ENCODE data around the gene FNIP1. TPM values are rescaled to one million over a fixed set of nuclear protein-coding genes. Genes with fewer than 3 reads are reported as not detected.

The FNIP1 gene
- total and polyA plus RNA-seq, 2 experiments from 2014 or later, result 8.2 to 27.9 TPM

DNA sequence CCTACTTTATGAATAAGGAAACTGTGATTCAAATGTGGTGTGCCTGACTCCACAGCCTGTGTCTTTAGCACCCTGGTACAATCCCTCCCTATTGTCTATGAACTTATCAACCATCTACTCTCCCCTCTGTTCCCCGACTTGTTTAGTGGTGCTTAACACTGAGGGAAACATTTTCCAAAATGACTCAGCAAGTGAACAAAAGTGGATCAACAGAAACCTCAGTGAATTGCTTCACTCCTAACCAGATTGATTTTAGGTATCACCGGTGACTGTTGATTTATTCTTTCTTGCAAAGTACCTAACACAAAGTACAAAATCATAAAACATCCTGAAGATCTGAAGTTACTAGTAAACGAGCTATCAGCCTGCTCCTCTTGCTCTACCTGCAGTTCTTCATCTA is 119.7 kb downstream of the FNIP1 start:
- Histone ChIP-seq H3K9me2 (ENCODE audit: insufficient read depth) (no peaks in the 10 kb centered on the region), H3K4me3 (no peak overlapping the region), H3K4me2 (no peak overlapping the region), H3K79me2 (replicated peaks; ENCODE audit: insufficient read depth) (no peaks in the 10 kb centered on the region), H3F3A (replicated peaks; ENCODE audit: low read depth) (no peaks in the 10 kb centered on the region), H3K27me3 (ENCODE audit: insufficient read depth) (no peaks in the 10 kb centered on the region), H3K36me3 (ENCODE audit: insufficient read depth) (no peaks in the 10 kb centered on the region), H4K20me1 (replicated peaks; ENCODE audit: insufficient read depth) (peaks cover 5% of the 10 kb centered on the region), H3K4me1 (ENCODE audit: insufficient read depth) (peaks cover 4% of the 10 kb centered on the region; the same call in 1 of the 2 replicates), H2AFZ (no peak overlapping the region), H3K27ac (ENCODE audit: low read depth) (no peak overlapping the region)
- no peaks in the 10 kb centered on the region for H3K9me3 Mint-ChIP-seq
- ATAC-seq (no peak), DNase-seq (ENCODE audit: low spot score) (no peak)
- peaks cover 5% of the 10 kb centered on the region; the same call in 2 of the 3 replicates for H3K4me1 Mint-ChIP-seq
- no peak overlapping the region for H3K4me3 Mint-ChIP-seq
- peak overlapping the region; percentile 72 for H3K27ac Mint-ChIP-seq
- TF ChIP-seq JUNB (IDR thresholded peaks at IDR 0.05; ENCODE audit: unreplicated experiment) (no peak), EZH2phosphoT487 (IDR thresholded peaks at IDR 0.05; ENCODE audit: unreplicated experiment) (no peak), CREB1 (CRISPR knock-in tag; IDR thresholded peaks at IDR 0.05; ENCODE audit: low read depth) (no peak), CTCF (conservative IDR thresholded peaks at IDR 0.05; ENCODE audit: low read depth in 2 of 2) (no peak), ETS1 (IDR thresholded peaks at IDR 0.05) (no peak), STAT1 (IDR thresholded peaks at IDR 0.05; ENCODE audit: unreplicated experiment) (no peak), EZH2 (IDR thresholded peaks at IDR 0.05; ENCODE audit: low read depth, unreplicated experiment) (no peak), ZNF331 (CRISPR knock-in tag; IDR thresholded peaks at IDR 0.05; ENCODE audit: low read depth) (no peak), NANOG (IDR thresholded peaks at IDR 0.05; ENCODE audit: borderline replicate concordance) (no peak), ZNF114 (CRISPR knock-in tag; IDR thresholded peaks at IDR 0.05) (no peak), POLR2AphosphoS5 (IDR thresholded peaks at IDR 0.05; ENCODE audit: low read depth) (no peak)
- TF ChIP-seq, protein P1, sequence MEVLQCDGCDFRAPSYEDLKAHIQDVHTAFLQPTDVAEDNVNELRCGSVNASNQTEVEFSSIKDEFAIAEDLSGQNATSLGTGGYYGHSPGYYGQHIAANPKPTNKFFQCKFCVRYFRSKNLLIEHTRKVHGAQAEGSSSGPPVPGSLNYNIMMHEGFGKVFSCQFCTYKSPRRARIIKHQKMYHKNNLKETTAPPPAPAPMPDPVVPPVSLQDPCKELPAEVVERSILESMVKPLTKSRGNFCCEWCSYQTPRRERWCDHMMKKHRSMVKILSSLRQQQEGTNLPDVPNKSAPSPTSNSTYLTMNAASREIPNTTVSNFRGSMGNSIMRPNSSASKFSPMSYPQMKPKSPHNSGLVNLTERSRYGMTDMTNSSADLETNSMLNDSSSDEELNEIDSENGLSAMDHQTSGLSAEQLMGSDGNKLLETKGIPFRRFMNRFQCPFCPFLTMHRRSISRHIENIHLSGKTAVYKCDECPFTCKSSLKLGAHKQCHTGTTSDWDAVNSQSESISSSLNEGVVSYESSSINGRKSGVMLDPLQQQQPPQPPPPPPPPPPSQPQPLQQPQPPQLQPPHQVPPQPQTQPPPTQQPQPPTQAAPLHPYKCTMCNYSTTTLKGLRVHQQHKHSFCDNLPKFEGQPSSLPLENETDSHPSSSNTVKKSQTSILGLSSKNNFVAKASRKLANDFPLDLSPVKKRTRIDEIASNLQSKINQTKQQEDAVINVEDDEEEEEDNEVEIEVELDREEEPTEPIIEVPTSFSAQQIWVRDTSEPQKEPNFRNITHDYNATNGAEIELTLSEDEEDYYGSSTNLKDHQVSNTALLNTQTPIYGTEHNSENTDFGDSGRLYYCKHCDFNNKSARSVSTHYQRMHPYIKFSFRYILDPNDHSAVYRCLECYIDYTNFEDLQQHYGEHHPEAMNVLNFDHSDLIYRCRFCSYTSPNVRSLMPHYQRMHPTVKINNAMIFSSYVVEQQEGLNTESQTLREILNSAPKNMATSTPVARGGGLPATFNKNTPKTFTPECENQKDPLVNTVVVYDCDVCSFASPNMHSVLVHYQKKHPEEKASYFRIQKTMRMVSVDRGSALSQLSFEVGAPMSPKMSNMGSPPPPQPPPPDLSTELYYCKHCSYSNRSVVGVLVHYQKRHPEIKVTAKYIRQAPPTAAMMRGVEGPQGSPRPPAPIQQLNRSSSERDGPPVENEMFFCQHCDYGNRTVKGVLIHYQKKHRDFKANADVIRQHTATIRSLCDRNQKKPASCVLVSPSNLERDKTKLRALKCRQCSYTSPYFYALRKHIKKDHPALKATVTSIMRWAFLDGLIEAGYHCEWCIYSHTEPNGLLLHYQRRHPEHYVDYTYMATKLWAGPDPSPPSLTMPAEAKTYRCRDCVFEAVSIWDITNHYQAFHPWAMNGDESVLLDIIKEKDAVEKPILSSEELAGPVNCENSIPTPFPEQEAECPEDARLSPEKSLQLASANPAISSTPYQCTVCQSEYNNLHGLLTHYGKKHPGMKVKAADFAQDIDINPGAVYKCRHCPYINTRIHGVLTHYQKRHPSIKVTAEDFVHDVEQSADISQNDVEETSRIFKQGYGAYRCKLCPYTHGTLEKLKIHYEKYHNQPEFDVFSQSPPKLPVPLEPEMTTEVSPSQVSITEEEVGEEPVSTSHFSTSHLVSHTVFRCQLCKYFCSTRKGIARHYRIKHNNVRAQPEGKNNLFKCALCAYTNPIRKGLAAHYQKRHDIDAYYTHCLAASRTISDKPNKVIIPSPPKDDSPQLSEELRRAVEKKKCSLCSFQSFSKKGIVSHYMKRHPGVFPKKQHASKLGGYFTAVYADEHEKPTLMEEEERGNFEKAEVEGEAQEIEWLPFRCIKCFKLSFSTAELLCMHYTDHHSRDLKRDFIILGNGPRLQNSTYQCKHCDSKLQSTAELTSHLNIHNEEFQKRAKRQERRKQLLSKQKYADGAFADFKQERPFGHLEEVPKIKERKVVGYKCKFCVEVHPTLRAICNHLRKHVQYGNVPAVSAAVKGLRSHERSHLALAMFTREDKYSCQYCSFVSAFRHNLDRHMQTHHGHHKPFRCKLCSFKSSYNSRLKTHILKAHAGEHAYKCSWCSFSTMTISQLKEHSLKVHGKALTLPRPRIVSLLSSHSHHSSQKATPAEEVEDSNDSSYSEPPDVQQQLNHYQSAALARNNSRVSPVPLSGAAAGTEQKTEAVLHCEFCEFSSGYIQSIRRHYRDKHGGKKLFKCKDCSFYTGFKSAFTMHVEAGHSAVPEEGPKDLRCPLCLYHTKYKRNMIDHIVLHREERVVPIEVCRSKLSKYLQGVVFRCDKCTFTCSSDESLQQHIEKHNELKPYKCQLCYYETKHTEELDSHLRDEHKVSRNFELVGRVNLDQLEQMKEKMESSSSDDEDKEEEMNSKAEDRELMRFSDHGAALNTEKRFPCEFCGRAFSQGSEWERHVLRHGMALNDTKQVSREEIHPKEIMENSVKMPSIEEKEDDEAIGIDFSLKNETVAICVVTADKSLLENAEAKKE (CRISPR knock-in tag; IDR thresholded peaks at IDR 0.05), result no peak
- TF ChIP-seq, protein P2, sequence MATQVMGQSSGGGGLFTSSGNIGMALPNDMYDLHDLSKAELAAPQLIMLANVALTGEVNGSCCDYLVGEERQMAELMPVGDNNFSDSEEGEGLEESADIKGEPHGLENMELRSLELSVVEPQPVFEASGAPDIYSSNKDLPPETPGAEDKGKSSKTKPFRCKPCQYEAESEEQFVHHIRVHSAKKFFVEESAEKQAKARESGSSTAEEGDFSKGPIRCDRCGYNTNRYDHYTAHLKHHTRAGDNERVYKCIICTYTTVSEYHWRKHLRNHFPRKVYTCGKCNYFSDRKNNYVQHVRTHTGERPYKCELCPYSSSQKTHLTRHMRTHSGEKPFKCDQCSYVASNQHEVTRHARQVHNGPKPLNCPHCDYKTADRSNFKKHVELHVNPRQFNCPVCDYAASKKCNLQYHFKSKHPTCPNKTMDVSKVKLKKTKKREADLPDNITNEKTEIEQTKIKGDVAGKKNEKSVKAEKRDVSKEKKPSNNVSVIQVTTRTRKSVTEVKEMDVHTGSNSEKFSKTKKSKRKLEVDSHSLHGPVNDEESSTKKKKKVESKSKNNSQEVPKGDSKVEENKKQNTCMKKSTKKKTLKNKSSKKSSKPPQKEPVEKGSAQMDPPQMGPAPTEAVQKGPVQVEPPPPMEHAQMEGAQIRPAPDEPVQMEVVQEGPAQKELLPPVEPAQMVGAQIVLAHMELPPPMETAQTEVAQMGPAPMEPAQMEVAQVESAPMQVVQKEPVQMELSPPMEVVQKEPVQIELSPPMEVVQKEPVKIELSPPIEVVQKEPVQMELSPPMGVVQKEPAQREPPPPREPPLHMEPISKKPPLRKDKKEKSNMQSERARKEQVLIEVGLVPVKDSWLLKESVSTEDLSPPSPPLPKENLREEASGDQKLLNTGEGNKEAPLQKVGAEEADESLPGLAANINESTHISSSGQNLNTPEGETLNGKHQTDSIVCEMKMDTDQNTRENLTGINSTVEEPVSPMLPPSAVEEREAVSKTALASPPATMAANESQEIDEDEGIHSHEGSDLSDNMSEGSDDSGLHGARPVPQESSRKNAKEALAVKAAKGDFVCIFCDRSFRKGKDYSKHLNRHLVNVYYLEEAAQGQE (IDR thresholded peaks at IDR 0.05; ENCODE audit: unreplicated experiment), result no peak
- no peaks in the 10 kb centered on the region for H3K27me3 Mint-ChIP-seq (ENCODE audit: insufficient read depth, low read depth, poor library complexity)
- peaks cover 13% of the 10 kb centered on the region for H3K36me3 Mint-ChIP-seq (ENCODE audit: low read depth)

All from GM23338 (cell line).